ENCODE measurements around the gene FLRT1. TPM values are rescaled to one million over a fixed set of nuclear protein-coding genes. Genes with fewer than 3 reads are reported as not detected.

FLRT1 gene
- total RNA-seq, 1 donor from 2014 or later = 3.7 TPM

DNA sequence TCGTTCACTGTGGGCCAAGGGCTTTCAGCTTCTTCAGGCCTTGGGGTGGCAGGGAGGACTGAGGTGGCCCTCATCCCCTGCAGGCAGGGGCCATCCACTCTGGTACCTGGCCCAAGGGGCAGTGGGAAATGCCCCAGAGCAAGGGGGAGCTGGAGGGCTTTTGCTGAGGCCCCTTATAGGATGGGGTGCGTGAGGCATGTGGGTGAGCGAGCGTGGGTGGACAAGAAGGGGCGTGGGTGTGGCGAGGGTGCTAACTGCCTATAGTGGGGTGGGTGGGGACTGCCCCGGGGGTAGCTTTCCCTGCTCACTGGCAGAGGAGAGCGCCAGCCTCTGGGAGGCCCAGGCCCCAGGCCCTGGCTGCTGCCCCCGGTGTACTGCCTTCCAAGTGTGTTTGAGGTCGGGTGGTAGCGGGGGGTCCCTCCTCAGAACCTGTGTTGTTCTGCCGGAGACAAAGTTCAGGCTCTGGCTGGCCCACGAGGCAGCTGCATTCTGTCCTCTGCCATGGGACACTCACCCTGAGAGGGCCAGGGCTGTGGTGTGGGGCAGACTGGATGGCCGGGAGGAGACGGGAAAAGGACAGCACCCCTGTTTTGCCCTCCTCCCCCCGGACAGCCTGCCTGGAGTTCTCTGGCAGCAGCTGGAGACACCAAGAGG, 3.4 kb downstream of the FLRT1 start:
- H3K4me1 Mint-ChIP-seq (ENCODE audit: low read depth, unreplicated experiment) = peaks cover 11% of the 10 kb centered on the region
- H3K27me3 Mint-ChIP-seq (ENCODE audit: unreplicated experiment) = peaks cover 11% of the 10 kb centered on the region
- no peak overlapping the region for H3K4me3 Mint-ChIP-seq (ENCODE audit: unreplicated experiment)
- H3K9me3 Mint-ChIP-seq (ENCODE audit: unreplicated experiment) = peaks cover 3% of the 10 kb centered on the region
- H3K27ac Mint-ChIP-seq (ENCODE audit: unreplicated experiment) = no peak overlapping the region
- no peak for DNase-seq
- TF ChIP-seq, protein P1, sequence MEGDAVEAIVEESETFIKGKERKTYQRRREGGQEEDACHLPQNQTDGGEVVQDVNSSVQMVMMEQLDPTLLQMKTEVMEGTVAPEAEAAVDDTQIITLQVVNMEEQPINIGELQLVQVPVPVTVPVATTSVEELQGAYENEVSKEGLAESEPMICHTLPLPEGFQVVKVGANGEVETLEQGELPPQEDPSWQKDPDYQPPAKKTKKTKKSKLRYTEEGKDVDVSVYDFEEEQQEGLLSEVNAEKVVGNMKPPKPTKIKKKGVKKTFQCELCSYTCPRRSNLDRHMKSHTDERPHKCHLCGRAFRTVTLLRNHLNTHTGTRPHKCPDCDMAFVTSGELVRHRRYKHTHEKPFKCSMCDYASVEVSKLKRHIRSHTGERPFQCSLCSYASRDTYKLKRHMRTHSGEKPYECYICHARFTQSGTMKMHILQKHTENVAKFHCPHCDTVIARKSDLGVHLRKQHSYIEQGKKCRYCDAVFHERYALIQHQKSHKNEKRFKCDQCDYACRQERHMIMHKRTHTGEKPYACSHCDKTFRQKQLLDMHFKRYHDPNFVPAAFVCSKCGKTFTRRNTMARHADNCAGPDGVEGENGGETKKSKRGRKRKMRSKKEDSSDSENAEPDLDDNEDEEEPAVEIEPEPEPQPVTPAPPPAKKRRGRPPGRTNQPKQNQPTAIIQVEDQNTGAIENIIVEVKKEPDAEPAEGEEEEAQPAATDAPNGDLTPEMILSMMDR (IDR thresholded peaks at IDR 0.05; ENCODE audit: partially characterized antibody, unreplicated experiment) = no peak
- no peaks in the 10 kb centered on the region for H3K36me3 Mint-ChIP-seq (ENCODE audit: unreplicated experiment)

DNA sequence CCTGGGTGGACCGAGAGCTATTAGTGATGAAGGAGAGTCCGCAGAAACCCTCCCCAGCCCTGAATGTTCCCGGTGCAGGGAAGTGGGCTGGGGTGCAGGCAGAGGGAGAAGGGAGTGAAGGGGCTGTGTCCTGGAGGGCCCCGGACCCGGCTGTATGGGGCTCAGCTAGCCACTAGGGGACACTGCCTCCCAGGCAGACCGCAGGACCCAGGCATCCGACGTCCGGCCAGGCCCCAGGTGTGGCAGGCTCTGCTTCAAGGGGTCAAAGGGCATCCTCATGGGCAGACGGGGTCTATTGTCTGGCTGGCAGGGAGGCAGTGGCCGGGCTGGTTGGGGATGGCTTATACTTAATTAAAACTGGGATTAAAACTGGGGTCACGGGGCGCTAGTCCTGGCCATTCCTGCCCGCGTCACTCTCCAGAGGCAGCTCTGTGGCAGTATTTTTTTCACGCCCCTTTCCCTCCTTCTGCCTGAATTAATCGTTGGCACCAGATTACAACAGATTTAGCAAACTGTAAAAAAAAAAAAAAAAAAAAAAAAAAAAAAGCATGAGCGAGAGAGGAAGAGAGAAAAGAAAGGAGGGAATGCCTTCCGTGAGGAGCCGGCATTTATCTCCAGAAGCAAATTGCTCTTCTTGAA, 5.1 kb downstream of the FLRT1 start:
- no peak for DNase-seq
- Mint-ChIP-seq H3K27me3 (ENCODE audit: unreplicated experiment) (peaks cover 7% of the 10 kb centered on the region), H3K4me1 (ENCODE audit: low read depth, unreplicated experiment) (peaks cover 11% of the 10 kb centered on the region), H3K36me3 (ENCODE audit: unreplicated experiment) (no peaks in the 10 kb centered on the region), H3K9me3 (ENCODE audit: unreplicated experiment) (no peaks in the 10 kb centered on the region), H3K27ac (ENCODE audit: unreplicated experiment) (no peak overlapping the region), H3K4me3 (ENCODE audit: unreplicated experiment) (no peak overlapping the region)
- TF ChIP-seq, protein P1 (IDR thresholded peaks at IDR 0.05; ENCODE audit: partially characterized antibody, unreplicated experiment) = no peak

DNA sequence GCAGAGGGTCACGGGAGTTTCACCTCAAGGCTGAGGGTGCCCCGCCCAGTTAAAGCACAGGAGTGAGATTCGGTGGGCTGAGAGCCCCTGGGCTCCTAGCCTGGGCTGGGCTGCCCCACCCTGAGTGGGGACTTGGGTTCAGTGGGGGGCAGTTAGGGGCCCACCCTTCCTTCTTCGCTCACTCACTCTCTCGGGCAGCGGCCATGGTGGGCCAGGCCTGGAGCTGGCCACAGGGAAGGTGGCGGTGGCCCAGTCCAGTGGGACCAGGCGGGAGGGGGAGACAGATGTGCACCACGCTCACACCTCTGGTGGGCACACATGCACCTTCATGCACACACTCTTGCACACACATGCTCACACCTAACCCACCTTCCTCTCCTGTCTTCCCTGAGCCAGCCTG, 6.1 kb downstream of the FLRT1 start:
- Mint-ChIP-seq H3K36me3 (ENCODE audit: unreplicated experiment) (no peaks in the 10 kb centered on the region), H3K27ac (ENCODE audit: unreplicated experiment) (no peak overlapping the region), H3K4me1 (ENCODE audit: low read depth, unreplicated experiment) (peaks cover 11% of the 10 kb centered on the region), H3K9me3 (ENCODE audit: unreplicated experiment) (no peaks in the 10 kb centered on the region), H3K4me3 (ENCODE audit: unreplicated experiment) (no peak overlapping the region), H3K27me3 (ENCODE audit: unreplicated experiment) (peaks cover 7% of the 10 kb centered on the region)
- TF ChIP-seq, protein P1 (IDR thresholded peaks at IDR 0.05; ENCODE audit: partially characterized antibody, unreplicated experiment) = no peak
- DNase-seq = no peak

DNA sequence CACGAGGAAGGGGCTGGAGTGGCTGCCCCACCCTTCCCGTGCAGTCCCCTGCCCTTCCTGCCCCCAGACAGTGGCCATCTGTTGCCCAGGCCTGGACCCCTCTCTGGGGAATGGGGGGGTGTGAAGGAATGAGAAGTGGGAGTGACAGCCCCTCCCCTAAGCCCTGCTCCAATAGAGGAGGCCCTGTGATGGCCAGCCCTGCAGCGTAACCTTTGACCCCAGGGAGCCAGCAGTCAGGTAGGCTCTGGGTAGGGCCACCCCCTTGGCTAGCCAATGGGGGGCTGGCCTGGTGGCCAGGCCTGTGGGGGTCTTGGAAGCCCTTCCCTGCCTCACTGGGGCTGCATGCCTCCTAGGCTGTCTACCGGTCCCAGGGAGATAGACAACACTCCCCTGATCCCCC, 6.6 kb downstream of the FLRT1 start:
- Mint-ChIP-seq H3K27me3 (ENCODE audit: unreplicated experiment) (peaks cover 9% of the 10 kb centered on the region), H3K4me3 (ENCODE audit: unreplicated experiment) (no peak overlapping the region), H3K4me1 (ENCODE audit: low read depth, unreplicated experiment) (peaks cover 11% of the 10 kb centered on the region), H3K27ac (ENCODE audit: unreplicated experiment) (no peak overlapping the region), H3K36me3 (ENCODE audit: unreplicated experiment) (no peaks in the 10 kb centered on the region), H3K9me3 (ENCODE audit: unreplicated experiment) (no peaks in the 10 kb centered on the region)
- TF ChIP-seq, protein P1 (IDR thresholded peaks at IDR 0.05; ENCODE audit: partially characterized antibody, unreplicated experiment) = no peak
- no peak for DNase-seq

DNA sequence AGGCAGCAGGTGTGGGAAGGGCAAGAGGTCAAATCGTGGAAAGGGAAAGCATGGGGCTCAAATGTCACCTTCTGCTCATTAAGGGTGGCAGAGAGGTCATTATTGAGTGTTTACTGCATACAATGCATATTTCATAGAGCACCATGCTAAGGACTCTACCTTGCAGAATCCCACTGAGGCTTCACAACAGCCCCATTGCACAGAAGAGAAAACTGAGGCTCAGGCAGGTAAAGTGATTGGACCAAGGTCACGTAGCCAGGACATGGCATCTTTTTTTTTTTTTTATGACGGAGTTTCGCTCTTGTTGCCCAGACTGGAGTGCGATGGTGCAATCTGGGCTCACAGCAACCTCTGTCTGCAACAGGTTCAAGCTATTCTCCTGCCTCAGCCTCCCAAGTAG, 7.8 kb downstream of the FLRT1 start:
- no peaks in the 10 kb centered on the region for H3K9me3 Mint-ChIP-seq (ENCODE audit: unreplicated experiment)
- no peaks in the 10 kb centered on the region for H3K36me3 Mint-ChIP-seq (ENCODE audit: unreplicated experiment)
- no peak for DNase-seq
- H3K27ac Mint-ChIP-seq (ENCODE audit: unreplicated experiment) = no peak overlapping the region
- TF ChIP-seq, protein P1 (IDR thresholded peaks at IDR 0.05; ENCODE audit: partially characterized antibody, unreplicated experiment) = no peak
- peaks cover 9% of the 10 kb centered on the region for H3K27me3 Mint-ChIP-seq (ENCODE audit: unreplicated experiment)
- H3K4me1 Mint-ChIP-seq (ENCODE audit: low read depth, unreplicated experiment) = peaks cover 11% of the 10 kb centered on the region
- H3K4me3 Mint-ChIP-seq (ENCODE audit: unreplicated experiment) = no peak overlapping the region

Measured in glutamatergic neuron (in vitro differentiated cells).